ENCODE data around the gene HVCN1.

DNA sequence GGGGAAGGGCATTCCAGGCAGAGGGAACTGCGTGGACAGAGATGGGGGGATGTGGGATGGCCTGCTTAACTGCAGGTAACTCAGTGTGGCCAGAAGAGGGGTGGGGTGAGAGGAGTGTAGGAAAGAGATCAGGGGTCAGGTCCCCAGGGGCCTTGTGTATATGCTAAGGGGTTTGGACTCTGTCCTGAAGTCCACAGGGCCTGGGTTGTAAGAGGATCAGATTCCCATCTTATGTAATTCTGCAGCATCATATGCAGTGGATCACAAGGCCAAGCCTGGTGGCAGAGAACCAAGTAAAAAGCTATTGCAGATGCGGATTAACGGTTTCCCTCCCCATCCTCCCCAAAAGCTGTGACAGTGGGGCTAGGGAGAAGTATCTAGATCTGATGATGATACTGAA is 66.3 kb downstream of the HVCN1 start:
- TF ChIP-seq, protein P1, sequence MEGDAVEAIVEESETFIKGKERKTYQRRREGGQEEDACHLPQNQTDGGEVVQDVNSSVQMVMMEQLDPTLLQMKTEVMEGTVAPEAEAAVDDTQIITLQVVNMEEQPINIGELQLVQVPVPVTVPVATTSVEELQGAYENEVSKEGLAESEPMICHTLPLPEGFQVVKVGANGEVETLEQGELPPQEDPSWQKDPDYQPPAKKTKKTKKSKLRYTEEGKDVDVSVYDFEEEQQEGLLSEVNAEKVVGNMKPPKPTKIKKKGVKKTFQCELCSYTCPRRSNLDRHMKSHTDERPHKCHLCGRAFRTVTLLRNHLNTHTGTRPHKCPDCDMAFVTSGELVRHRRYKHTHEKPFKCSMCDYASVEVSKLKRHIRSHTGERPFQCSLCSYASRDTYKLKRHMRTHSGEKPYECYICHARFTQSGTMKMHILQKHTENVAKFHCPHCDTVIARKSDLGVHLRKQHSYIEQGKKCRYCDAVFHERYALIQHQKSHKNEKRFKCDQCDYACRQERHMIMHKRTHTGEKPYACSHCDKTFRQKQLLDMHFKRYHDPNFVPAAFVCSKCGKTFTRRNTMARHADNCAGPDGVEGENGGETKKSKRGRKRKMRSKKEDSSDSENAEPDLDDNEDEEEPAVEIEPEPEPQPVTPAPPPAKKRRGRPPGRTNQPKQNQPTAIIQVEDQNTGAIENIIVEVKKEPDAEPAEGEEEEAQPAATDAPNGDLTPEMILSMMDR (IDR thresholded peaks at IDR 0.05) = no peak
- TF ChIP-seq POLR2A (IDR thresholded peaks at IDR 0.05) = no peak

All from body of pancreas (tissue), 4 donors.